HEK293T (cell line): ENCODE data around the gene COL20A1.

Experiments used
- CTCF ChIA-PET: fragments of 350-600 bp; formaldehyde crosslinking; extraction: SDS; loops from one replicate; lab custom pipeline; 2021; ENCODE audit warnings: antibody characterized with exemption, inconsistent platforms; lab: Yijun Ruan, JAX
- POLR2A ChIA-PET: fragments of 350-600 bp; formaldehyde crosslinking; extraction: SDS; loops from one replicate; lab custom pipeline; 2020; ENCODE audit warnings: antibody characterized with exemption, inconsistent platforms; lab: Yijun Ruan, JAX
- DNase-seq: peaks from one replicate; pipeline ENCODE4 v3.0.0; 2012; ENCODE audit warnings: mixed read lengths; ENCODE audit errors: extremely low spot score
- ARNT ChIP-seq: fragments of 450-650 bp; IDR thresholded peaks from 2 replicates; pipeline ENCODE4 v1.6.1; 2017; ENCODE audit warnings: mild to moderate bottlenecking
- BHLHE40 ChIP-seq: fragments of 450-650 bp; IDR thresholded peaks from 2 replicates; pipeline ENCODE4 v1.6.1; 2016; ENCODE audit warnings: mild to moderate bottlenecking, moderate library complexity, borderline replicate concordance
- CTBP1 ChIP-seq: fragments of 450-650 bp; IDR thresholded peaks from 2 replicates; pipeline ENCODE4 v1.6.1; 2016; ENCODE audit warnings: borderline replicate concordance
- ELF4 ChIP-seq: fragments of 450-650 bp; IDR thresholded peaks from 2 replicates; pipeline ENCODE4 v1.6.1; 2017; ENCODE audit warnings: antibody characterized with exemption
- FOXA1 ChIP-seq: fragments of 450-650 bp; IDR thresholded peaks from 2 replicates; pipeline ENCODE4 v1.6.1; 2016; ENCODE audit warnings: mild to moderate bottlenecking
- FOXK2 ChIP-seq: fragments of 450-650 bp; IDR thresholded peaks from 2 replicates; pipeline ENCODE4 v1.6.1; 2016; ENCODE audit warnings: mild to moderate bottlenecking
- FOXM1 ChIP-seq: fragments of 450-650 bp; IDR thresholded peaks from 2 replicates; pipeline ENCODE4 v1.6.1; 2017; ENCODE audit warnings: mild to moderate bottlenecking, borderline replicate concordance
- HDGF ChIP-seq: fragments of 450-650 bp; IDR thresholded peaks from 2 replicates; pipeline ENCODE4 v1.6.1; 2017; ENCODE audit warnings: antibody characterized with exemption, borderline replicate concordance
- L3MBTL2 ChIP-seq: fragments of 450-650 bp; conservative IDR thresholded peaks from 2 replicates; pipeline ENCODE4 v1.6.1; 2016; ENCODE audit warnings: mild to moderate bottlenecking
- LEF1 ChIP-seq: fragments of 450-650 bp; IDR thresholded peaks from 2 replicates; pipeline ENCODE4 v1.6.1; 2017; ENCODE audit warnings: mild to moderate bottlenecking, borderline replicate concordance
- NFRKB ChIP-seq: fragments of 450-650 bp; IDR thresholded peaks from 2 replicates; pipeline ENCODE4 v1.6.1; 2016; ENCODE audit warnings: mild to moderate bottlenecking, moderate library complexity
- PKNOX1 ChIP-seq: fragments of 450-650 bp; IDR thresholded peaks from 2 replicates; pipeline ENCODE4 v1.6.1; 2016
- SP1 ChIP-seq: fragments of 450-650 bp; IDR thresholded peaks from 2 replicates; pipeline ENCODE4 v1.6.1; 2017
- SUZ12 ChIP-seq: fragments of 450-650 bp; IDR thresholded peaks from 2 replicates; pipeline ENCODE4 v1.6.1; 2016; ENCODE audit warnings: mild to moderate bottlenecking
- TARDBP ChIP-seq: fragments of 450-650 bp; IDR thresholded peaks from 2 replicates; pipeline ENCODE4 v1.6.1; 2016
- ZNF384 ChIP-seq: fragments of 450-650 bp; IDR thresholded peaks from 2 replicates; pipeline ENCODE4 v1.6.1; 2016

Gene COL20A1

DNA sequence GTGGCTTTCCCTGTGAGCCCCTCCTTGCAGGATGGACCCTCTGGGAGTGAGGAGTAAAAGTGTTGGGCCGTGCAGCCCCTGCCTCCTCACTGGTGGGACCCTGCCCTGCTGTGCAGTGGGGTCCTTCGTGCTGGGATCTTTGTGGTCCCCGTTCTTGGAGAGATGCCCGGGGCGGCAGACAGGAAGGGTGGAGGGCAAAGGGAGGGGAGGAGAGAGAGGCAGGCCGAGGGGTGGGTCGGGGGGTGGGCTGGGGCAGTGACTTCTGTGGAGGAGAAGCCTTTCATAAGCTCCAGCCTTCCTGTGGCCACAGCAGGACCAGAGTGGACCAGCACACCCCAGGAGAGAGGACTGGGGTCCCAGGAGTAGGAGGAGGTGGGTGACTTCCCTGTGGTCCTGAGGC is at the start of gene COL20A1:
Gene COL20A1, plus strand, starts transcription at position 283 of the 400 bp plus-strand sequence. CDS start 1,922 bp downstream, outside the sequence.
- TF ChIP-seq L3MBTL2 (no peak), ELF4 (no peak), PKNOX1 (no peak), TARDBP (no peak), CTBP1 (no peak), ARNT (no peak), HDGF (no peak), SUZ12 (no peak)
- no peak for DNase-seq
- CTCF ChIA-PET = no interaction called here
- POLR2A ChIA-PET = no interaction called here

DNA sequence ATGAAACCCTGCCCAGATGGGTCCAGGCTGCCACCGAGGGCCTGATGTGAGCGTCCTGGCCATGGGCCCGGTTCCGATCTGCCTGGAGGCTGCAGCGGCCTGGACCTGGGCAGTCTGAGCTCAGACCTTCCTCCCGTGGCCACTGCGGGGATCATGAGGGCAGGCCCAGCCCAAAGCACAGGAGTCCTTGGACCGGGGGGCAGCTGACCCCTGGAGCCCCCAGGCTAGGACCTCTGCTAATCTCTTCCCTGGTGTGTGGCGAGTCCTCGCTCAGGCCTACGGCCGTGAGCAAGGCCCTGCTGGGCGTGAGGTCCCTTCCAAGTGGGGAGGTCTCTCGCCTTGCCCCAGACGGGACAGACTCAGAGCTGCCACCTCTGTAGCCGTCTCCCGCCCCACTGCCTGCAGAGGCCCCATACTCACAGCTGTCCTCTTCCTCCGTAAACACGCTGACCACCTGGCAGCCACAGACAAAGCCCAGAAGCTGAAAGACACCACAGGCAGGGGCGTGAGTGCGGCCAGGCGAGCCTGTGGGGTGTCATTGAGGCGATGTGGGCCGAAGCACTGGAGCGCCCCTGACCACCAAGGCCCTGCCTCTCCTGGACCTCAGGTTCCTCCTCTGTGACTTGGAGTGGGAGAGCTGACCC is 49.3 kb upstream of the COL20A1 start:
- POLR2A ChIA-PET = no interaction called here

GRCh38 chr20:63244468-63244867 is 48.5 kb upstream of the COL20A1 start:
- POLR2A ChIA-PET = no interaction called here

More for the DNA sequence above, 49.3 kb upstream of the COL20A1 start:
- DNase-seq = no peak
- CTCF ChIA-PET = no interaction called here
- TF ChIP-seq ZNF384 (no peak), SP1 (no peak), ELF4 (no peak)

DNA sequence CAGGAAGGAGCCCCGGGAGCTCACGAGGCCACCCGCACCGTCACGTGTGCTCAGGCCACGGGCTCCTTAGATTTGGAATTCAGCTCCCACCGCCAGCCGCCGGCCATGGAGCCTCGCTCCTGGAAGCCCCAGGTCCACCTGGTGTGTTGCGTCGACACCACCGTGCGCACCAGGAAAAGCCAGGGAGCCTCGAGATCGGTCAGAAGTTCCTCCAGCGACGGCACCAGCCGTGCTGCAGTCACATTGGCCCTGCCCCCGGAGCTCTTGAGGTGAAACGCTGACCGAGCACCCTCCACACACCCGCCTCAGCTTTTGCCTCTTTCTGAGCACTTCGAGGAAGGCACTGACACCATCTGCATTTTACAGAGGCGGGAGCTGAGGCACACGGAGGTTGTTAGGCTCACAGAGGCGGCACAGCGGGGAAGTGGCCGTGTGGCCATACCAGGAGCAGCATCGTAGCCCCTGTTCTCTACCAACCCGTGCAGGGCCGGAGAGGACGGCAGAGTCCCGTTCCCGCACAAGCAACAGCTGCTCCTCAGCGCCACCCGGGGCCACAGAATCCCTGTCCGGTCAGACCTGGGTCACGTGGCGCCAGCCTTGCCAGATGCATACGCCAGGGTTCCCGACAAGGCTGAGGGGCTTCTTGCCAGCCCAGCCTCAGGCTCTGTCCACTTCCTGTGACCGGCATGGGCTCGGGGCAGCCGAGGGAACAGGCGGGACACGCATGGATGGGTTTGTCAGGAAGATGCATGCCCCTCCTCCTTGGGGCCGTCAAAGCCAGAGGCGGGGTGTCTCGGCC is 46.3 kb upstream of the COL20A1 start:
- ChIA-PET POLR2A (no interaction called here), CTCF (interaction anchor here (0.6 to 0.7 kb wide), 2 partner anchors 16 to 23 kb away, joined by 3 to 6 read pairs; no protein-coding TSS in a partner anchor)
- TF ChIP-seq ZNF384 = no peak
- TF ChIP-seq ARNT = no peak
- no peak for TF ChIP-seq TARDBP
- no peak for TF ChIP-seq FOXA1
- no peak for TF ChIP-seq FOXM1
- no peak for TF ChIP-seq NFRKB
- no peak for TF ChIP-seq CTBP1
- no peak for TF ChIP-seq LEF1
- TF ChIP-seq ELF4 = no peak
- no peak for TF ChIP-seq HDGF
- no peak for TF ChIP-seq SP1
- TF ChIP-seq L3MBTL2 = no peak
- TF ChIP-seq BHLHE40 = no peak
- TF ChIP-seq FOXK2 = no peak
- DNase-seq = no peak

More at GRCh38 chr20:63244468-63244867, 48.5 kb upstream of the COL20A1 start:
- TF ChIP-seq CTBP1 (no peak), BHLHE40 (no peak), HDGF (no peak), FOXM1 (no peak), L3MBTL2 (no peak), ELF4 (no peak), ARNT (no peak), FOXK2 (no peak), TARDBP (no peak), LEF1 (no peak), SUZ12 (no peak), SP1 (no peak), NFRKB (no peak), PKNOX1 (no peak)
- CTCF ChIA-PET = interaction anchor here (1.2 kb wide), 1 partner anchor 20 kb away, joined by 4 read pairs; no protein-coding TSS in a partner anchor
- DNase-seq = no peak

DNA sequence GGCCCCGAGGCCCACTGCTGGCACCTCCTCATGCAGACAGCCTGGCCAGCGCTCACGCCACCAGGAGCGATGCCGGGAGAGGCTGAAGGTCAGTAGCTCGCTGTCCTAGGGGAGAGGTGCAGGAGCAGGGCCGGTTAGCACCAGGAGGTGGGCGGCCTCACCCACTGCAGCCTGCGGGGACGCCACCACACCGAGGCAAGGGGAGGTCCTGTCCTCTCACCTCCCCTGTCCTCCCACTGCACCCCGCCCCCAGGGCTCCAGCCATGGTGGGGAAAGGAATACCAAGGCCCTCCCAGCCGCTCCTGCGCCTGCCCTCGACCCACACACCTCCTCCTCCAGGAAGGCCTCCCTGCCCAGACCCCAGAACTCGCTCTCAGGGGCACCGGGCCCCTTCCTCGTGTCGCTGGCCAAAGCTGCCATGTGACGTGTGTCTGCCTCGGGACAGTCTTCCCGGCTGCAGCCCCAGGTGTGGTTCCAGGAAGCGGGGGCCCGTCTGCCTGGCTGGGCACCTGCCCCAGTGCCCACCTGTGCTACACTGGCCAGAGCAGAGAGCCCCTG is 45.2 kb upstream of the COL20A1 start:
- no peak for TF ChIP-seq FOXK2
- TF ChIP-seq ZNF384 = no peak
- no peak for TF ChIP-seq LEF1
- no peak for TF ChIP-seq HDGF
- ChIA-PET POLR2A (no interaction called here), CTCF (no interaction called here)
- DNase-seq = no peak

DNA sequence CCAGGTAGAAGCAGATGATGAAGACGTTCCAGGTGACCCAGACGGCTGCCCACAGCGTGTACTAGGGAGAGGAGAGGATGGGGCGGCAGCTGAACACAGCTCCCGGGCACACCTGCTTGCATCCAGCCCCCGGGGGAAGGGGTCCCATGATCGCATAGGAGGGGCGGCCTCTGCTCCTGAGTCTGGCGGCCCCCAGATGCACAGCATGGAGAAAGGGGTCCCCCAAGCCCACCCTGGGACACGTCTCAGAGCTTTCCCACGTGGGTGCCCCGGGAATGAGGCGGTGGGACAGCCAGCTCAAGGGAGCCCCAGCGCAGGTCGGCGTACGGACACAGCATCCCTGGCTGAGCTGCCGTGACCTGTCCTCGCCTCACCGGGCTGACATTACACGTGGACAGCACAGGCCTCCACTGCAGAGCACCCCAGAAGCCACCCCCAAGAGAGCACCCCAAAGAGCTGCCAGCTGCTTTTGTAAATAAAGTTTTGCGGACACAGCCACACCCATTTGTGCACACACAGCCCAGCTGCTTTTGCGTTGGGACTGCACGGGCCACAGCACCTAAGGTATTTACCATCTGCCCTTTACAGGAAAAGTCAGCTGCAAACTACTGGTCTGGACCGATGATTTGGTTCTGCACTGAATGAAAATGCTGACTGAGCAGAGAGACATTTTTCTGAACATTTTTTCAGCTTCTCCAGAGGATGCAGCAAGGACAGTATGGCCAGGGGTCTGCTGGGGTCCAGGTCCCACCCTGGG is 44.0 kb upstream of the COL20A1 start:
- TF ChIP-seq ZNF384 (no peak), CTBP1 (no peak), ELF4 (no peak), ARNT (no peak), HDGF (no peak), TARDBP (no peak), LEF1 (no peak), SP1 (no peak), FOXK2 (no peak), SUZ12 (no peak), L3MBTL2 (no peak), FOXA1 (no peak)
- ChIA-PET CTCF (no interaction called here), POLR2A (no interaction called here)
- DNase-seq = no peak
